K562 (cell line): Measurements from ENCODE around the gene MIEF2. TPM values are rescaled to one million over a fixed set of nuclear protein-coding genes. Genes with fewer than 3 reads are reported as not detected.

Source experiments
- CBX1 ChIP-seq: sonication (generic); IDR thresholded peaks from 2 replicates; pipeline ENCODE4 v1.6.1; 2016; ENCODE audit warnings: antibody characterized with exemption, low read depth, mild to moderate bottlenecking
- CEBPG ChIP-seq, 3 experiments: fragments of 200-800 bp in 1 of 3; sonication (Bioruptor generic) in 1 of 3; sonication (generic) in 1 of 3; formaldehyde crosslinking in 1 of 3; IDR thresholded peaks in 2 of 3; conservative IDR thresholded peaks in 1 of 3; 2 replicates each; pipeline versions ENCODE4 v1.6.1 to v1.8.0; 2016 to 2022; ENCODE audit warnings: missing compliant biosample characterization in 2 of 3, missing genetic modification characterization in 2 of 3, mild to moderate bottlenecking in 1 of 3, missing genetic modification reagents in 1 of 3
- ESRRB ChIP-seq: fragments of 250-450 bp; sonication (Bioruptor Pico); IDR thresholded peaks from 2 replicates; pipeline ENCODE4 v1.5.0; 2020; ENCODE audit warnings: mild to moderate bottlenecking, moderate library complexity, borderline replicate concordance
- FOSL1 ChIP-seq: fragments of 200-800 bp; sonication (Bioruptor generic); conservative IDR thresholded peaks from 2 replicates; pipeline ENCODE4 v1.6.1; 2016; ENCODE audit warnings: missing genetic modification characterization, missing compliant biosample characterization
- FOXA3 ChIP-seq, 2 experiments: fragments of 450-650 bp in 1 of 2; sonication (generic) in 1 of 2; formaldehyde crosslinking; IDR thresholded peaks in 1 of 2; conservative IDR thresholded peaks in 1 of 2; 2 replicates each; pipeline versions ENCODE4 v1.4.0 to v1.8.0; 2020 to 2022; ENCODE audit warnings: mild to moderate bottlenecking in 2 of 2, missing genetic modification reagents in 1 of 2
- HNRNPLL ChIP-seq: fragments of 200-400 bp; formaldehyde crosslinking; IDR thresholded peaks from 2 replicates; pipeline ENCODE4 v1.6.1; 2017; ENCODE audit warnings: low read length, low read depth, mild to moderate bottlenecking; ENCODE audit not compliant: poor library complexity, severe bottlenecking
- IFI16 ChIP-seq: fragments of 250-450 bp; sonication (Bioruptor Pico); IDR thresholded peaks from 2 replicates; pipeline ENCODE4 v2.1.2; 2022; ENCODE audit warnings: mild to moderate bottlenecking, inconsistent platforms
- ILF3 ChIP-seq: fragments of 450-650 bp; IDR thresholded peaks from 2 replicates; pipeline ENCODE4 v1.6.1; 2018; ENCODE audit warnings: antibody characterized with exemption, mild to moderate bottlenecking, moderate library complexity, borderline replicate concordance
- MECOM ChIP-seq: fragments of 250-450 bp; sonication (Bioruptor Pico); IDR thresholded peaks from 2 replicates; pipeline ENCODE4 v1.8.0; 2022; ENCODE audit warnings: inconsistent platforms
- NFYB ChIP-seq: IDR thresholded peaks from 2 replicates; pipeline ENCODE4 v1.6.1; 2011; ENCODE audit warnings: mild to moderate bottlenecking, moderate library complexity; ENCODE audit not compliant: insufficient read length; ENCODE audit errors: extremely low read depth
- PRDM10 ChIP-seq: fragments of 450-650 bp; IDR thresholded peaks from 2 replicates; pipeline ENCODE4 v1.6.1; 2018; ENCODE audit not compliant: partially characterized antibody
- PTBP1 ChIP-seq: fragments of 200-400 bp; formaldehyde crosslinking; IDR thresholded peaks from 2 replicates; pipeline ENCODE4 v1.6.1; 2017; ENCODE audit warnings: low read depth, low read length
- RHOXF2B ChIP-seq: fragments of 250-450 bp; sonication (Bioruptor Pico); conservative IDR thresholded peaks from 2 replicates; pipeline ENCODE4 v1.5.1; 2021
- SPI1 ChIP-seq: IDR thresholded peaks from 2 replicates; pipeline ENCODE4 v1.6.1; 2011; ENCODE audit warnings: low read depth, low read length, control low read depth, borderline replicate concordance
- TEAD1 ChIP-seq, 2 experiments: fragments of 450-650 bp in 1 of 2; sonication (generic) in 1 of 2; formaldehyde crosslinking; IDR thresholded peaks; 2 replicates each; pipeline versions ENCODE4 v1.4.0 to v1.8.0; 2020 to 2022; ENCODE audit warnings: mild to moderate bottlenecking in 2 of 2, missing genetic modification reagents in 1 of 2
- ZFX ChIP-seq: sonication (generic); formaldehyde crosslinking; IDR thresholded peaks from 2 replicates; pipeline ENCODE4 v1.8.0; 2022; ENCODE audit warnings: mild to moderate bottlenecking, missing genetic modification reagents, moderate library complexity
- ZMIZ1 ChIP-seq, 2 experiments: fragments of 150-350 bp in 1 of 2; IDR thresholded peaks; 2 replicates each; pipeline ENCODE4 v1.6.1; 2012 to 2016; ENCODE audit warnings: low read depth in 2 of 2, low read length in 2 of 2, mild to moderate bottlenecking in 1 of 2, moderate library complexity in 1 of 2
- ZNF175 ChIP-seq: fragments of 200-800 bp; sonication (Bioruptor generic); IDR thresholded peaks from 2 replicates; pipeline ENCODE4 v1.6.1; 2016; ENCODE audit warnings: low read depth, mild to moderate bottlenecking, missing genetic modification characterization, missing compliant biosample characterization
- ZNF324 ChIP-seq: fragments of 250-450 bp; sonication (Bioruptor Pico); IDR thresholded peaks from 2 replicates; pipeline ENCODE4 v1.4.0; 2020; ENCODE audit warnings: mild to moderate bottlenecking
- ZNF57 ChIP-seq: fragments of 450-650 bp; formaldehyde crosslinking; IDR thresholded peaks from 2 replicates; pipeline ENCODE4 v1.4.0; 2020; ENCODE audit warnings: mild to moderate bottlenecking, moderate library complexity
- ZNF764 ChIP-seq: fragments of 250-450 bp; sonication (Bioruptor Pico); IDR thresholded peaks from 2 replicates; pipeline ENCODE4 v1.4.0; 2020; ENCODE audit warnings: low read depth, mild to moderate bottlenecking, moderate library complexity
- ZNF79 ChIP-seq: fragments of 250-450 bp; sonication (Bioruptor Pico); IDR thresholded peaks from 2 replicates; pipeline ENCODE4 v1.4.0; 2020; ENCODE audit warnings: low read depth, mild to moderate bottlenecking, moderate library complexity
- polyA plus RNA-seq, 8 experiments: library from polyadenylated mRNA; depleted of rRNA in 4 of 8; stranded (reverse) in 5 of 8; unstranded in 3 of 8; fragments of >200 nt; fragmentation: Nextera tagmentation in 2 of 8; fragmentation: Illumina TruSeq in 1 of 8; extraction: Ambion mirVana in 2 of 8; extraction: Trizol in 1 of 8; gene quantifications; 2 replicates each; pipeline versions ENCODE4 v1.2.1 to v1.2.3, GENCODE V29; 2011 to 2014; ENCODE audit warnings: inconsistent platforms in 1 of 8, missing spikeins in 1 of 8
- total RNA-seq, 7 experiments: library from RNA; depleted of rRNA in 6 of 7; stranded (reverse); fragments of >200 nt in 6 of 7; fragmentation: Illumina TruSeq in 2 of 7; extraction: Trizol in 2 of 7; gene quantifications; 2 replicates each; pipeline versions ENCODE4 v1.2.1 to v1.2.3, GENCODE V29; 2011 to 2021; ENCODE audit warnings: low replicate concordance in 1 of 7

MIEF2 gene
- total and polyA plus RNA-seq, 9 of the 15 experiments (the other 6 are each of a cell fraction or from before 2014, with no cell fraction given): 0.10 to 8.2 (median 2.4) TPM

DNA sequence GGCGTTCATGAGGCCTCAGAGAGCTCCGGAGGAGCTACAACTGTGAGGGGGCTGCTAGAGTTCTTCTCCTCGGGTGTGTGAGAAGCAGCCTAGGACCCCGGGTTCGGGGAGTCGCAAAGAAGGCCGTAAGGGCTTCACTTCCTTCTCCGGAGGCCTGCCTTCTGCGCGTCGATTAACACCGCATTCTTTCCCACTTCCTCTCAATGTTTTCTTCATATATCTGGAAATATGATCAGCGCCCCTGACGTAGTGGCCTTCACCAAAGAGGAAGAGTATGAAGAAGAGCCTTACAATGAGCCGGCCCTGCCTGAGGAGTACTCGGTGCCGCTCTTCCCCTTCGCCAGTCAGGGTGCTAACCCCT is 55.1 kb downstream of the MIEF2 start (continued):
- TF ChIP-seq FOXA3 (CRISPR knock-in tag; conservative IDR thresholded peaks at IDR 0.05 in 1 of 2, IDR thresholded peaks at IDR 0.05 in 1 of 2) (no peak), ILF3 (no peak), ZNF764 (CRISPR knock-in tag) (no peak), NFYB (no peak), CEBPG (CRISPR knock-in tag; IDR thresholded peaks at IDR 0.05) (no peak), CEBPG (tag; conservative IDR thresholded peaks at IDR 0.05 in 1 of 2, IDR thresholded peaks at IDR 0.05 in 1 of 2) (no peak), MECOM (CRISPR knock-in tag) (no peak), CBX1 (no peak), ZNF57 (CRISPR knock-in tag) (no peak), ZNF324 (no peak), HNRNPLL (no peak), IFI16 (CRISPR knock-in tag) (no peak), FOSL1 (tag) (0 out of 2 replicates have a peak, but pooled peaks have one; percentile 6), PTBP1 (no peak), ZFX (CRISPR knock-in tag) (peak; percentile 39; the same call in 1 of the 2 replicates), ESRRB (CRISPR knock-in tag) (no peak), ZNF79 (no peak), PRDM10 (no peak), ZNF175 (CRISPR knock-in tag) (no peak), SPI1 (peak; percentile 69; the same call in 1 of the 2 replicates), ZMIZ1 (IDR thresholded peaks at IDR 0.05; ENCODE audit: low read depth in 2 of 2, low read length in 2 of 2) (no peak), TEAD1 (CRISPR knock-in tag; IDR thresholded peaks at IDR 0.05) (0 out of 4 replicates have a peak, but pooled peaks of 1 of the 2 experiments have one; percentile 5), RHOXF2B (CRISPR knock-in tag) (no peak)
